ENCODE results near the gene NUDT14. TPM values are rescaled to one million over a fixed set of nuclear protein-coding genes. Genes with fewer than 3 reads are reported as not detected.

NUDT14 gene
- total and polyA plus RNA-seq, 2 donors from 2014 or later, result 48.6 to 59.1 TPM

- no peak for FAIRE-seq
- intact Hi-C loops (cut with DNase I), result no loop called here
- DNase-seq, result peak in 1 of 5 donors; percentile 59
These were observed 39.4 kb downstream of the NUDT14 start for GRCh38 chr14:105141486-105142281.

DNA sequence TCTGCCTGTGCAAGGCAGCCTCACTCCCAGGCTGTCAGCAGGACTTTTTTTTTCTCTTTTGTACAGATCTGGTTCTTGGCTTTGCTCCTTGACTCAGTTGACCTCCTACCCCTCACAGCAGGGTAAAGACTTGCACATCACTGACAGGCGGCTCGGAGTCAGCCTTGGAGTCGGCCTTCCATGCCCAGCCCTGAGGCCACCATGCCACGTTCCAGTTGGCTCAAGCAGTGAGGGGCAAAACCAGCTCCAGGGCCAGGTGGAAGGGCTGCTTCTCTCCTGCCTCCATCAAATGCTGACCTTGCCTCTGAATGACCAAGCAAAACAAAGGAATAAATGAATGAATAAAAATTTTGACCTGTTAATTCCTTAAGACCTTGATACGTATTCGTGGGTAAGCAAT lies 40.1 kb downstream of the NUDT14 start:
- no peak overlapping the region for H3K4me3 ChIP-seq (ENCODE audit: low read length in 3 of 3)
- no peaks in the 10 kb centered on the region for H3K27me3 ChIP-seq (ENCODE audit: control insufficient read depth, insufficient read depth, low read length)
- H3K9ac ChIP-seq (ENCODE audit: low read length in 3 of 3), result no peak overlapping the region
- peaks cover 0 to 14% (median 3%) of the 10 kb centered on the region in 3 donors for H3K9me3 ChIP-seq (ENCODE audit: control insufficient read depth in 2 of 3, insufficient read depth in 1 of 3, low read length in 3 of 3)
- no peaks in the 10 kb centered on the region for H3K4me1 ChIP-seq (ENCODE audit: control insufficient read depth in 2 of 3, insufficient read depth in 2 of 3, low read depth in 1 of 3, low read length in 3 of 3)
- intact Hi-C loops (cut with DNase I), result no loop called here
- DNase-seq (no peak), FAIRE-seq (no peak)
- no peak for TF ChIP-seq CTCF (IDR thresholded peaks at IDR 0.05; ENCODE audit: borderline replicate concordance, extremely low read depth, insufficient read depth)
- H3K36me3 ChIP-seq (ENCODE audit: control insufficient read depth in 2 of 3, insufficient read depth in 3 of 3, low read length in 3 of 3), result no peaks in the 10 kb centered on the region
- H3K27ac ChIP-seq (ENCODE audit: low read depth in 2 of 2, low read length in 2 of 2), result no peak overlapping the region

More at GRCh38 chr14:105141486-105142281, 39.4 kb downstream of the NUDT14 start:
- TF ChIP-seq CTCF (IDR thresholded peaks at IDR 0.05; ENCODE audit: borderline replicate concordance, extremely low read depth, insufficient read depth), result no peak
- peaks cover 0 to 14% (median 3%) of the 10 kb centered on the region in 3 donors for H3K9me3 ChIP-seq (ENCODE audit: control insufficient read depth in 2 of 3, insufficient read depth in 1 of 3, low read length in 3 of 3)
- no peaks in the 10 kb centered on the region for H3K36me3 ChIP-seq (ENCODE audit: control insufficient read depth in 2 of 3, insufficient read depth in 3 of 3, low read length in 3 of 3)
- H3K9ac ChIP-seq (ENCODE audit: low read length in 3 of 3), result no peak overlapping the region
- no peaks in the 10 kb centered on the region for H3K27me3 ChIP-seq (ENCODE audit: control insufficient read depth, insufficient read depth, low read length)
- H3K4me1 ChIP-seq (ENCODE audit: control insufficient read depth in 2 of 3, insufficient read depth in 2 of 3, low read depth in 1 of 3, low read length in 3 of 3), result no peaks in the 10 kb centered on the region
- H3K27ac ChIP-seq (ENCODE audit: low read depth in 2 of 2, low read length in 2 of 2), result no peak overlapping the region
- H3K4me3 ChIP-seq (ENCODE audit: low read length in 3 of 3), result no peak overlapping the region

- FAIRE-seq, result no peak
- Histone ChIP-seq H3K27ac (ENCODE audit: low read depth in 2 of 2, low read length in 2 of 2) (no peak overlapping the region), H3K27me3 (ENCODE audit: control insufficient read depth, insufficient read depth, low read length) (no peaks in the 10 kb centered on the region), H3K9ac (ENCODE audit: low read length in 3 of 3) (no peak overlapping the region), H3K36me3 (ENCODE audit: control insufficient read depth in 2 of 3, insufficient read depth in 3 of 3, low read length in 3 of 3) (no peaks in the 10 kb centered on the region), H3K4me3 (ENCODE audit: low read length in 3 of 3) (no peak overlapping the region), H3K4me1 (ENCODE audit: control insufficient read depth in 2 of 3, insufficient read depth in 2 of 3, low read depth in 1 of 3, low read length in 3 of 3) (no peaks in the 10 kb centered on the region), H3K9me3 (ENCODE audit: control insufficient read depth in 2 of 3, insufficient read depth in 1 of 3, low read length in 3 of 3) (peaks cover 0 to 14% (median 3%) of the 10 kb centered on the region in 3 donors)
- intact Hi-C loops (cut with DNase I), result no loop called here
- no peak for DNase-seq
- TF ChIP-seq CTCF (IDR thresholded peaks at IDR 0.05; ENCODE audit: borderline replicate concordance, extremely low read depth, insufficient read depth), result no peak
These were observed 40.5 kb downstream of the NUDT14 start for GRCh38 chr14:105140581-105140980.

Data from kidney (tissue), 14 donors.